Measurements from ENCODE around the gene CNOT3.
"Not testable (repeated sequence)": the region's sequence is repeated elsewhere in the genome, so short reads cannot be mapped to it uniquely, and the experiment has no call there.

CNOT3 gene

GRCh38 chr19:54173359-54173699 lies 35.8 kb downstream of the CNOT3 start:
- DNase-seq, result no peak

- DNase-seq, result no peak
Observed at GRCh38 chr19:54173951-54174834, 36.6 kb downstream of the CNOT3 start.

- DNase-seq, result no peak
Observed at GRCh38 chr19:54178581-54179261, 41.2 kb downstream of the CNOT3 start.

- no peak for DNase-seq
Observed at GRCh38 chr19:54179262-54179852, 41.8 kb downstream of the CNOT3 start.

DNA sequence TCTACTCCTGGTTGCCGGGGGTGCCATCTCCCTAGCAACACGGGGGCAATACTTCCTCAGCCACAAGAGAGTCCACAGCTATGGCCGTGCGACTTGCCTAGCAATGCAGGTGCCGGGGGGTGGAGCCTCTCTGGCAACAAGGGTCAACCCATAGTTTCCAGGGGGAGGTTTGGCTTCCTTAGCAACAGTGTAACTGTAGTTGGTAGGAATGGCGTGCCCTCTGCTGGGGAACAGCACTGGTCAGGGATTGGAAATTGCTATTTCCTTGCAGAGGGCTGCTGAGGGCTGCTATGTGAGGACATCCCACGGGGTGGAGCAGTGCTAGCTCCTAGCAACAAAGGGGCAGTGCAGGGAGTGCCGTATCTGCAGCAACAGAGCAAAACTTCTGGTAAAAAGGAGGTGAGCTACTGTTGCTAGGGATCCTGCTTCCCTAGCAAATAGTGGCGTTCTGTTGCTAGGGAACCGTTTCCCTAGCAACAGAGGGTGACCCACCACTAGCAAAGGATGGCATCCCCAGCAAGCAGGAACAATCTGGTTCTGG lies 42.4 kb downstream of the CNOT3 start:
- DNase-seq, result no peak

DNA sequence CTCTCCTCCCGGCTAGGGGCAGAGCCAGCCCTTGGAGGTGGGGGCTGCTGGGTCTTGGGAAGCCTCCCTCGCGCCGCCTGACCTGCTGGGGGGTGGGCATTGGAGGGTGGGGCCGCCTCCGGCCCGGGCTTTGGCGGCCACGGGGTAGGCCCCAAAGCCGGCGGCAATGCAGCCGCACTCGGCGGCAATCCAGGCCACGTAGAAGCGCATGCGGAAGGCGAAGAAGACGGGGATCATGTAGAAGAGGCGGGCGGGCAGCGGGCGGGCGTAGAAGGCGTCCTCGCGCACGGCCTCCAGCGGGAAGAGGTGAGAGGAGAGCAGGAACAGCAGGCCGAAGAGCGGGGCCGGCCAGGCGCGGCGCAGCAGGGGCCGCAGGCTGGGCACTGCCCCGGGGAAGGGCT lies 43.1 kb downstream of the CNOT3 start:
- no peak for DNase-seq

- DNase-seq, result not testable (repeated sequence)
Observed at GRCh38 chr19:54181894-54182293, 44.3 kb downstream of the CNOT3 start.

- no peak for DNase-seq
Observed at GRCh38 chr19:54183431-54183830, 45.9 kb downstream of the CNOT3 start.

- DNase-seq, result no peak
Observed at GRCh38 chr19:54186351-54186750, 48.8 kb downstream of the CNOT3 start.

DNA sequence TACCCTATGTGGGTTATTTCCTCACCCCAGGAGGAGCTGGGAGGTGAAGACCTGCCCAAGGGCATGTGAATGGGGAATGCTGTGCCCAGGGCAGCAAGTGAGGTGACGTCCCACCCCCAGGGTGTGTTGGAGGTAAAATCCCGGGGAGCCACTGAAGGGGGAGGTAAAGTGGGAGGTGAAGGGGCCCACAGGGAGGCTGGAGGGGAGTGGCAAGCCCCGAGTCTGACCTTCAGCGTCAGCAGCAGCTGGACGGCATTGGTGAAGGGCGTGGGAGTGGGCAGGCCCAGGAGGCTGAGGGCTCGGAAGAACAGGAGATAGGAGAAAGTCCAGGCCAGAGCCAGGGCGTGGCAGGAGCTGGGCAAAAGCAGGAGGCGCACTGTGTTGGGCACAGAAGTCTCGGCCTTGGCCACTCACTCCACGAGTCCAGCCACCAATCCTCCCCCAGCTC lies 49.4 kb downstream of the CNOT3 start:
- no peak for DNase-seq

DNA sequence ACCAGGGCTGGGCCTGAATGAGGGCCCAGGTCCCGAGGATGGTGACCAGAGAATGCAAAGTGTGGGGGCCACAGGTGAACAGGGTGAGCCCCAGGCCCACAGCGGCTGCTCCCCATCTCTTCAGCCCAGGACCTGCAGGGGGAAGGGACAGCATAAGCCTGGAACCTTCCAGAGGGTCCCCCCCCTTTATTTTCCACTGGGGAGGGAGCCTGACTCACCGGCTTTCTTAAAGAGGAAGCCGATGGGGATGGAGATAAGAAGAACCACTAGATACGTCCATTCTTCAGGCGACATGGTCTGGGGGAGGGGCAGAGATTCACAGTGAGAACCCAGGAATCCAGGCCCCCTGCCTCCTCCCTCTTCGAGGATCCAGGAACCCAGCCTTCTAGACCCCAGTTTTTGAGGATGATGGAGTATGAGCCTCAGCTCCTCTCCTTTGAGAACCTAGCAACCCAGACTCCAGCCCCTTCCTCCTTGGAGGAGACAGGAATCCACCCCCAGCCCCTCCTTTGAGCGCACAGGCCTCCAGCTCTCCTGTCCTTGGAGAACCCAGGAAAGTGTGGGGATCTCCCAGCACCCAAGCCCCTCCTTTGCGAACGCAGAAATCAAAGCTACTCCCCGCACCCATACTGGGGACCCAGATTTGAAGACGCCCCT lies 50.8 kb downstream of the CNOT3 start:
- DNase-seq, result no peak

DNA sequence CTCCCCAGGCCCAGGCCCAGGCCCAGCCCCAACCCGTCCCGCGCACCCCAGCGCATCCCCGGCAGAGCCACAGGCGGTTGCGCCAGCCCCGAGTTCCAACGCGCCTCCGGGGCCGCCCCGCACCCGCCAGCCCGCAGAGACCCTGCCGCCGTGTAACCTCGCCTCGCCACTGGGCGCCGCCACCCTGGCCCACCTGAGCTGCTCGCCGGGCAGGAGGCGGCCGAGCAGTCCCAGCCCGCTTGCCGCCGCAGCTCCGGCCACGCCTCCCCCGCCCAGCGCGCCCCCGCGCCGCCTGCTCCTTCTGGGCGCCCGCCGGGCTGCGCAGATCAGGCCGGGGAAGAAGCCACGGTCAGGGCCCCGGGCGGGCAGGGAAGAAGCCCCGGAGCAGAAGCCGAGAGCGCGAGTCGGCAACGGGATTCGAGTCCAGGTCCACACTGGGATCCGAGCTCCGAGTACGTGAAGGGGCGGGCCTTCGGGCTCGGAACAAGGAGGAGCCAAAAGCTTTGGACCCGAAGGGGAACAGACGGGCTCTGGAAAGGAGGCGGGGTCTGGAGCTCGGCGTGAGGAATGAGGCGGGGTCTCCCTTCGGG lies 51.7 kb downstream of the CNOT3 start, which contains the start of gene MBOAT7:
MBOAT7 (minus strand) TSS at position 436 of the 590 bp plus-strand sequence. CDS start 1,072 bp downstream, outside the sequence.
- DNase-seq, result peak; percentile 68

DNA sequence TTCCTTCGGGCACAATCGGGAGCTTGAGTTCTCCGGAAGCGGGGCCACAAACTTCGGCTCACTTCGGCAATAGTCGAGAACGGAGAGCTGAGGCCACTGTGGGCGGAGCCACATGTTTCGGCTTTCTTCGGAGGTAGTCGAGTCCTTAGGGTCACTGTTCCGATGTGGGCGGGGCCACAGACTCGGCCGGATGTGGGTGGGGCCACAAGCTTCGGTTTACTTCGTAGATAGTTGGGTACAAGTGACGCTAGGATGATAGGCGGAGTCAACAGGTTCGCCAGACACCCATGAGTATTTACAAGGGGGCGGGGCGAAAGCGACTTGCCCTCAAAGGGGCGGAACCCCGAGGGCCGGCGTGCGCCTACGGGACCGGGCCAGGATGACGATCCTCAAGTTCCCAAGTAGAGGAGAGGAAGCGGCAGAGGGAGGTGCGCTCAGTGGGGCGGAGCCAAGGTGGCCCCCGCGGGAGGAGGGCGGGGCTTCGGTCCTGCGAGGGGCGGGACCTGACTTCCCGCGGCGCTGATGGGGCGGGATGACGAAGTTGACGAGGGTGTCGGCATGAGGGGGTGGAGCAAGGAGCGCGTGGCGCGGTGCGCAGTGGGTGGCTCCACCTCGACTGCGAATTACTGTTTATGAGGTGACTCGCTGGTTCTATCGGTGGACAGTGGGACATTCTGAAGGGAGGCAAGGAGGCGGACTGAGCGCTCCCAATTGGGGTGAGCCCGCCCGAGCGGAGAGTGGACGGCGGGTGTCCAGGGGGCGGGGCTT lies 52.4 kb downstream of the CNOT3 start:
- peak; percentile 60 for DNase-seq

DNA sequence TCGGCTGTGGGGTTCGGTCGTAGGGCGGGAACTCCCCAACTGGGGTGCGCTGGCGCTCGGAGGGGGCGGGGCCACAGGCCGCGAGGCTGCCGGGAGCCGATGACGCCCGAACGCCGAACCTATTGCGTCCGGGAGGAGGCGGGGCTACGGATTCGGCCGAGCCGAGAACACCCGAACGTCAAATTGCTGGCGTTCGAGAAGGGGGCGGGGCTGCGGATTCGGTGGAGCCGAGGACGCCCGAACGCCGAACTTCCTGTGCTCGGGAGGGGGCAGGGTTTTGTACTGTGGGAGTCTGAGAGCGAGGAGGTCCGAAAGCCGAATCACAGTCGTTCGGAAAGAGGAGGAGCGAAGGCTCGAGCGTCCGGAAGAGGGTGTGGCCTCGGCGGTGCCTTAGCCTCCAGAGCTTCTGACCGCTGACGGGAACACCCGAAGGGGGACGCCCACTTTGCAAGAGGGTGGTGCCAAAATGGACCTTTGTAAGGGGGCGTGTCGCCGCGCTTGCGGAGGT lies 53.0 kb downstream of the CNOT3 start:
- no peak for DNase-seq

GRCh38 chr19:54191011-54191810 lies 53.6 kb downstream of the CNOT3 start, which contains the start of gene TSEN34:
TSS of gene TSEN34 (plus strand) at chr19:54191308. CDS start at chr19:54191365, 57 bp downstream.
- DNase-seq, result no peak

- no peak for DNase-seq
Observed at GRCh38 chr19:54191811-54192453, 54.4 kb downstream of the CNOT3 start.

DNA sequence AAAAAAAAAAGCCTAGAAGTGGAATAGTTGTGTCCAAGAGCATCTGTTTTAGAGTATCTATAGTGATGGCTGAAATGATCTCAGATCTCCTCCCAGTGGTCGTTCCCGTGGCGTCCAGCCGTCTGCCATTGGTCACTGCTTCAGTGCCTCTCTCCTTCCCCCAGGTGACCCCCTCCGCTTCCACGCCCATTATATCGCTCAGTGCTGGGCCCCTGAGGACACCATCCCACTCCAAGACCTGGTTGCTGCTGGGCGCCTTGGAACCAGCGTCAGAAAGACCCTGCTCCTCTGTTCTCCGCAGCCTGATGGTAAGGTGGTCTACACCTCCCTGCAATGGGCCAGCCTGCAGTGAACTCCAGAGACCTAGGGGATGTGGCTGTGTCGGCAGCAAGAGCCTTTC lies 55.4 kb downstream of the CNOT3 start:
- DNase-seq, result no peak

GRCh38 chr19:54194463-54194862 lies 56.9 kb downstream of the CNOT3 start:
- DNase-seq, result not testable (repeated sequence)

DNA sequence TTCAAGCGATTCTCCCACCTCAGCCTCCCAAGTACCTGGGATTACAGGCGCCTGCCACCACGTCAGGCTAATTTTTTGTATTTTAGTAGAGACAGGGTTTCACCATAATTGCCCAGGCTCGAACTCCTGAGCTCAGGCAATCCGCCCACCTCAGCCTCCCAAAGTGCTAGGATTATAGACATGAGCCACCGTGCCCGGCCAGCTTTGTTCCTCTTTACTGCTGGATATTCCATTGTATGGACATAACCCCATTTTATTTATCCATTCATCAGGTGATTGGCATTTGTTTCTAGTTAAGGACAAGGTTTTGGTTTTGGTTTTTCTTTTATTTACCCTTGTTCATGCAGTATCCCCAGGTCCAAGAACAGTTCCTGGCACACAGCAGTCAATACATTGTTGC lies 59.0 kb downstream of the CNOT3 start:
- no peak for DNase-seq

- no peak for DNase-seq
Observed at GRCh38 chr19:54197121-54197520, 59.6 kb downstream of the CNOT3 start.
